ENCODE measurements around the gene CTSF. TPM values are rescaled to one million over a fixed set of nuclear protein-coding genes. Genes with fewer than 3 reads are reported as not detected.
"Not testable (repeated sequence)": the region's sequence is repeated elsewhere in the genome, so short reads cannot be mapped to it uniquely, and the experiment has no call there.

The CTSF gene
- total RNA-seq, 1 experiment from 2014 or later: 0.34 TPM

GRCh38 chr11:66607126-66607834 lies 38.9 kb upstream of the CTSF start:
- POLR2A ChIA-PET: interaction anchor here (0.7 kb wide), 1 partner anchor 11 kb away, joined by 3 read pairs; no protein-coding TSS in a partner anchor
- H3K27me3 ChIP-seq (ENCODE audit: insufficient read depth, low read length): no peaks in the 10 kb centered on the region
- no TSS peak for BruUV-seq (replicated peaks)
- H4K20me1 ChIP-seq (ENCODE audit: insufficient read depth): no peaks in the 10 kb centered on the region
- TF ChIP-seq EZH2 (IDR thresholded peaks at IDR 0.05) (no peak), CEBPB (IDR thresholded peaks at IDR 0.05; ENCODE audit: low read depth) (no peak), SP1 (IDR thresholded peaks at IDR 0.05; ENCODE audit: low read depth) (no peak), POLR2A (IDR thresholded peaks at IDR 0.05; ENCODE audit: borderline replicate concordance, extremely low read depth, insufficient read depth, insufficient read length) (no peak), ELF1 (IDR thresholded peaks at IDR 0.05; ENCODE audit: borderline replicate concordance, low read depth) (no peak), YY1 (IDR thresholded peaks at IDR 0.05; ENCODE audit: extremely low read depth, insufficient replicate concordance, low read depth, low read length) (no peak), EZH2phosphoT487 (IDR thresholded peaks at IDR 0.05; ENCODE audit: borderline replicate concordance) (no peak), JUND (IDR thresholded peaks at IDR 0.05) (no peak), ZFX (IDR thresholded peaks at IDR 0.05) (no peak), SIN3A (IDR thresholded peaks at IDR 0.05; ENCODE audit: low read depth) (no peak), TCF7L2 (IDR thresholded peaks at IDR 0.05; ENCODE audit: borderline replicate concordance, extremely low read depth, insufficient read depth, insufficient read length) (no peak)
- TF ChIP-seq, protein P1, sequence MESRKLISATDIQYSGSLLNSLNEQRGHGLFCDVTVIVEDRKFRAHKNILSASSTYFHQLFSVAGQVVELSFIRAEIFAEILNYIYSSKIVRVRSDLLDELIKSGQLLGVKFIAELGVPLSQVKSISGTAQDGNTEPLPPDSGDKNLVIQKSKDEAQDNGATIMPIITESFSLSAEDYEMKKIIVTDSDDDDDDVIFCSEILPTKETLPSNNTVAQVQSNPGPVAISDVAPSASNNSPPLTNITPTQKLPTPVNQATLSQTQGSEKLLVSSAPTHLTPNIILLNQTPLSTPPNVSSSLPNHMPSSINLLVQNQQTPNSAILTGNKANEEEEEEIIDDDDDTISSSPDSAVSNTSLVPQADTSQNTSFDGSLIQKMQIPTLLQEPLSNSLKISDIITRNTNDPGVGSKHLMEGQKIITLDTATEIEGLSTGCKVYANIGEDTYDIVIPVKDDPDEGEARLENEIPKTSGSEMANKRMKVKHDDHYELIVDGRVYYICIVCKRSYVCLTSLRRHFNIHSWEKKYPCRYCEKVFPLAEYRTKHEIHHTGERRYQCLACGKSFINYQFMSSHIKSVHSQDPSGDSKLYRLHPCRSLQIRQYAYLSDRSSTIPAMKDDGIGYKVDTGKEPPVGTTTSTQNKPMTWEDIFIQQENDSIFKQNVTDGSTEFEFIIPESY (IDR thresholded peaks at IDR 0.05; ENCODE audit: extremely low read depth, insufficient replicate concordance, low read length): no peak
- H2AFZ ChIP-seq (ENCODE audit: low read depth, low read length, poor library complexity, severe bottlenecking): no peak overlapping the region
- RAD21 ChIA-PET (ENCODE audit: low non-redundant PET in 1 of 2, low total read pairs in 2 of 2, uncharacterized antibody in 2 of 2, unreplicated experiment in 2 of 2): no interaction called here
- H3K9ac ChIP-seq (ENCODE audit: low read length): no peak overlapping the region
- CTCF ChIA-PET: no interaction called here
- H3K4me2 ChIP-seq (ENCODE audit: low read length): no peak overlapping the region
- intact Hi-C loops (cut with micrococcal nuclease): no loop called here
- H3K9me3 ChIP-seq (ENCODE audit: control insufficient read depth in 1 of 2, insufficient read depth in 1 of 2, low read depth in 1 of 2, low read length in 2 of 2): no peaks in the 10 kb centered on the region
- H3K4me1 ChIP-seq (ENCODE audit: control insufficient read depth in 1 of 2, insufficient read depth in 2 of 2, low read length in 2 of 2): peaks cover 2 to 6% of the 10 kb centered on the region in 2 experiments; a peak in 2 of 4 replicates
- no peaks in the 10 kb centered on the region for H3K9me2 ChIP-seq (ENCODE audit: insufficient read depth)
- H3K4me3 ChIP-seq (replicated peaks in 1 of 2; ENCODE audit: low read depth in 1 of 2, low read length in 2 of 2): no peak overlapping the region
- no peak for ATAC-seq
- DNase-seq (ENCODE audit: low read depth, low spot score): no peak
- no peaks in the 10 kb centered on the region for H3K79me2 ChIP-seq (ENCODE audit: insufficient read depth, low read length)
- H3K36me3 ChIP-seq (ENCODE audit: control insufficient read depth in 1 of 2, insufficient read depth in 2 of 2, low read length in 2 of 2): no peaks in the 10 kb centered on the region; a peak in 2 of 4 replicates
- peak overlapping the region; percentile 12; the same call in 1 of the 2 replicates for H3K27ac ChIP-seq (ENCODE audit: low read depth, low read length)

DNA sequence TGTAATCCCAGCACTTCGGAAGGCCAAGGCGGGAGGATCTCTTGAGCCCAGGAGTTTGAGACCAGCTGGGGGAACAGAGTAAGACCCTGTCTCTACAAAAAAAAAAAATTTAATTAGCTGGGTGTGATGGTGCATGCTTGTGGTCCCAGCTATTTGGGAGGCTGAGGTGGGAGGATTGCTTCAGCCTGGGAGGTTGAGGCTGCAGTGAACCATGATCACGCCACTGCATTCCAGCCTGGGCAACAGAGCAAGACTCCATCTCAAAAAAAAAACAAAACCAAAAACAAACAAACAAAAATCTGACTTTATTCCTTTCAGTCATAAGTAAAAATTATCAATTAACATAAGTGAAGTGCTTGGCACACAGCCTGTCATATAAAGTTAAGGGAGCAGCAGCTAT lies 38.2 kb upstream of the CTSF start:
- CTCF ChIA-PET; H3K79me2 ChIP-seq (ENCODE audit: insufficient read depth, low read length); H3K4me1 ChIP-seq (ENCODE audit: control insufficient read depth in 1 of 2, insufficient read depth in 2 of 2, low read length in 2 of 2); intact Hi-C loops (cut with micrococcal nuclease); H3K27me3 ChIP-seq (ENCODE audit: insufficient read depth, low read length); H3K4me3 ChIP-seq (replicated peaks in 1 of 2; ENCODE audit: low read depth in 1 of 2, low read length in 2 of 2); H3K9me2 ChIP-seq (ENCODE audit: insufficient read depth); H3K4me2 ChIP-seq (ENCODE audit: low read length); H3K36me3 ChIP-seq (ENCODE audit: control insufficient read depth in 1 of 2, insufficient read depth in 2 of 2, low read length in 2 of 2); BruUV-seq (replicated peaks); H4K20me1 ChIP-seq (ENCODE audit: insufficient read depth); H3K9me3 ChIP-seq (ENCODE audit: control insufficient read depth in 1 of 2, insufficient read depth in 1 of 2, low read depth in 1 of 2, low read length in 2 of 2); H2AFZ ChIP-seq (ENCODE audit: low read depth, low read length, poor library complexity, severe bottlenecking); RAD21 ChIA-PET (ENCODE audit: low non-redundant PET in 1 of 2, low total read pairs in 2 of 2, uncharacterized antibody in 2 of 2, unreplicated experiment in 2 of 2); DNase-seq (ENCODE audit: low read depth, low spot score); ATAC-seq; POLR2A ChIA-PET; H3K9ac ChIP-seq (ENCODE audit: low read length); H3K27ac ChIP-seq (ENCODE audit: low read depth, low read length): not testable (repeated sequence)

Measured in HCT116 (cell line).